Endothelial cell of hepatic sinusoid (primary cell): ENCODE measurements around the gene DDO.

Experiments
- in situ Hi-C: cut with HindIII; loops from 2 replicates; pipeline ENCODE4 v1.10.0; 2017; ENCODE audit warnings: low sequenced_read_pairs

The DDO gene

GRCh38 chr6:110421749-110422443 is 6.5 kb upstream of the DDO start:
- in situ Hi-C loops, result no loop called here

- in situ Hi-C loops, result no loop called here
Observed at GRCh38 chr6:110419028-110419739, 3.8 kb upstream of the DDO start.

- in situ Hi-C loops, result no loop called here
Observed at GRCh38 chr6:110418594-110418993, 3.2 kb upstream of the DDO start.

- in situ Hi-C loops, result no loop called here
Observed at GRCh38 chr6:110414669-110415068, 706 bp downstream of the DDO start.

- in situ Hi-C loops, result no loop called here
Observed at GRCh38 chr6:110412360-110412759, 3.0 kb downstream of the DDO start.

- in situ Hi-C loops, result no loop called here
Observed at GRCh38 chr6:110410511-110410910, 4.9 kb downstream of the DDO start.

DNA sequence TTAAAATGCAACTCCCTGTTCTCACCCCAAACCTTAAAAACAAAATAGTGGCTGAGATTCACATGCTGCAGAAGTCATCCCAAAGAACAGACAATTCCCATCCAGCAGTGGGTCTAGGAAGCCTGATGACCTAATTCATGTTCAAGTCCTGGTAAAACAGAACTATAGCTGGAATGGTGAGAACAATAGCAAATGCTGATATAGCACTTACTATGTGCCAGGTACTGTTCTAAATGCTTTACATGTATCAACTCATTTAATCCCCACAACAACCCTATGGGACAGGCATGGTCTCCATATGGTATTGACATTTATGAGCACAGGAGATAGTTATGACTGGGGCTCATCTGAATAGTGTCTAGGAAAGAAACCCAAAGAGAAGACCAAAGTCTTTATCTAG is 5.6 kb downstream of the DDO start:
- in situ Hi-C loops, result no loop called here

DNA sequence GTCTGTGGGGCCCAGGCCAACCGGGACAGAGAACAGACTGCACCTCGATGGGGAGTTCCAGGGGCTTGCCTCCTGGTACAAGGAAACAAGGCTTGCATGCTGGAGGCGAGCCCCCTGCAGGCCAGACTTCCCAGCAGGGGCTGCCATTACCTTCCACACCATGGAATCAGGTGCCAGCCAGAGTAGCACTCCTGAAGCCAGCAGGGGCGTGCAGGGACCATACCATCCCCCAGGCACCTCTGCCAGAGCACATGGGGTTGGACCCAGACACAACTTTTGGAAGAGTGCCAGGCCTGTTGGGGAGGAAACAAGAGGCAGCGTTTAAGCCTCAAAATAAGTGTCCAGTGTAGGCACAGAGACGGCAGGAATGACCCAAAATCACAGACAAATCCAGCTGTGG is 6.5 kb downstream of the DDO start:
- in situ Hi-C loops, result no loop called here

DNA sequence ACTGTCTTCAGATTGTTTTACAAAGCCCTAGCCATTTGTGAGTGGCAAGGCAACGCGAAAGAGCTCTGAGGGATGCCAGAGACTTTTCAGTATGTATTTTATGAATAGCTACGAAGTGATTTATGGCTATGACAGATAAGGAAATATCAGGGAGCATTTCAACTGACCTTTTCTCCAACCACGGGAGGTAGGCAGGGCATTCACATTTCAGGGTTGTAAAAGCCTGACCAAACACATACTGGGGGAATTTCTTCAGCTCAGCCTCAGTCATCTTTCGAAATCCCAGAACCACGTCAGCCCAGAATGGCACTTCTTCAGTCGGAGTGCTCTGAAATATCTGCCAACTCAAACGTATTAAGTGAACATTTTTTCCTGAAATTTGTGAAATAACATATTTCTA is 10.8 kb downstream of the DDO start:
- in situ Hi-C loops, result no loop called here

DNA sequence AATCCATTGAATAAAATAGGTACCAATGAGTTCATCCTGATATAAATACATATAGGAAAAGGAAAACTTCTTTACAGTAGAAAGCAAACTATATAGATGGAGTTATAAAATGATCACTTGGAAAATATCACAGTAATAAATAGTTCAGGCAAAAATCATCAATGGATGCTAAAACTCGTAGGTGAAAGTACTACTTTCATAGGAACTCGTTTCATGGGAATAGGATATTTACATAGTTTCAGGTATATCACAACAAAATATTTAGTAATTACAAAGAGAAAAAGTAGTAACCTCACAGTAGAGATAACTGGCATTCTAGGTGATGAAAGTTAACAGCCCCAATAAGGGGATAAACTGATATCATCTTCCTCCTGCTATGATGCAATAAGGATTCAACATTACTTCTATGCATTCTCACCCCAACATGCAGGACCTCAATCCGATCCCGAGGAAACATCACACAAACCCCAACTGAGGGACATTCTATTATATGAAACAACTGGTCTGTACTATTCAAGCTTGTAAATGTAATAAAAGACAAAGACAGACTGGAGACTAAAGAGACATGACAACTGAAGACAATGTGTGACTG is 13.7 kb downstream of the DDO start:
- in situ Hi-C loops, result no loop called here

DNA sequence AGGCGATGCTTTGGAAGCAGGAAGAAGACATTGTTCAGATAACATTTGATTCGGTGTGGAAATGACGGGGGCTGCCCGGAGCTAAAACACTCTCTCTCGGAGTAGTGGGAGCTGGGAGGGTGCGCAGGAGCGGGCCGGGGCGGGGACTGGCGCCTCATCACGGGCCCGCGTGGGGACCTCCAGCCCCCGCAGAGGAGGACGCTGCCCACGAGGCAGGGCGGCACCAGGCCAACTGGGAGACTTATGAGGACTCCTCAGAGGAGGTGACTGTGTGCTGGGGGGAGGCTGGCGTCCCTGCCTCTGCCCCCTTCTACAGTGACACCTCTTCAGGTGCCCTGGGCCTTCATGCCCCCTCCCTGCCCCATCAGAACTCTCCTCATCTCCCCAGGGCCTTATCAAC is 15.2 kb downstream of the DDO start:
- in situ Hi-C loops, result no loop called here

- in situ Hi-C loops, result loop anchor here (25.0 kb wide), 1 partner anchor 337 kb away; no protein-coding TSS in a partner anchor
Observed at GRCh38 chr6:110399219-110400071, 15.9 kb downstream of the DDO start.

- in situ Hi-C loops, result loop anchor here (25.0 kb wide), 1 partner anchor 336 kb away; no protein-coding TSS in a partner anchor
Observed at GRCh38 chr6:110398778-110399177, 16.6 kb downstream of the DDO start.

GRCh38 chr6:110395221-110395620 is 20.2 kb downstream of the DDO start:
- in situ Hi-C loops, result loop anchor here (25.0 kb wide), 1 partner anchor 333 kb away; no protein-coding TSS in a partner anchor

DNA sequence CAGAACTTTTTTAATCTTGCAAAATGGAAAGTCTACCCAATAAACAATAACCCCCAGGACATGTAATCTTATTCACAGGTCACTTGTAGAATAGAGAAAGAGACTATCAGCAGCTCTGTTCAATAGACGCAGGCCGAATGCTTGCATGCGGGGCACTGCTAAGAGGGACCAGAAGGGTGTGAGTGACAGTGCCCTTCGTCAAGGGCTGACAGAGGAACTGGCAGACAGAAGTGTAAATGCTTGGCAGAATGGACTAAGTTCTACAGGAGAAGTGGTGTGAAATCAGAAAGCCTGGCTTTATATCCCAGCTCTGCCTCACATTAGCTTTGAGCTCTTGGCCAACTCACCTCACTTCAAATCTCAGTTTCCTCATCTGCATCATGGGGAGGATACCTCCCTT is 21.0 kb downstream of the DDO start:
- in situ Hi-C loops, result loop anchor here (25.0 kb wide), 1 partner anchor 332 kb away; no protein-coding TSS in a partner anchor

DNA sequence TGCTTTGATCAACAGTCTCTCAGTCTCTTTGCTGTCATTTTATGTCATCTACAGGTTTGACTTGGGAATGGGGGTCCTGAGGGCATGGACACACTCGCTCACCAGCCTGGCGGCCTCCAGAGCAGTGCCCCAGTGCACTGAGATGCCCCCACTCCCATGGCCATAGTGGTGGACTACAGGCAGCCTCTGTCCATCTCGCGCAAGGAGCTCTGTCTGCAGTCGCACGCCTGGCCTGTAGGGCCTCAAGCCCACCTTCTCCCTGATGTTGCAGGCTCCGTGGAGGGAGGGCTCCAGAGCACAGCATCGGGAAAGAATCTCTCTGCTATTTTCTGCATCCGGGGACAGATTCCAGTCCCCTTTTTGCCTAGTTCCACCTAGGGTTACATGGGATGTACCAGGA is 22.6 kb downstream of the DDO start:
- in situ Hi-C loops, result loop anchor here (25.0 kb wide), 1 partner anchor 330 kb away; no protein-coding TSS in a partner anchor

- in situ Hi-C loops, result loop anchor here (25.0 kb wide), 1 partner anchor 328 kb away; no protein-coding TSS in a partner anchor
Observed at GRCh38 chr6:110390404-110390803, 25.0 kb downstream of the DDO start.

- in situ Hi-C loops, result loop anchor here (25.0 kb wide), 1 partner anchor 328 kb away; no protein-coding TSS in a partner anchor
Observed at GRCh38 chr6:110389689-110390382, 25.5 kb downstream of the DDO start.

GRCh38 chr6:110387986-110388385 is 27.4 kb downstream of the DDO start:
- in situ Hi-C loops, result loop anchor here (25.0 kb wide), 1 partner anchor 326 kb away; no protein-coding TSS in a partner anchor

- in situ Hi-C loops, result loop anchor here (25.0 kb wide), 1 partner anchor 323 kb away; no protein-coding TSS in a partner anchor
Observed at GRCh38 chr6:110385458-110385863, 29.9 kb downstream of the DDO start.
